Measurements from ENCODE around the gene MAPK1IP1L.

MAPK1IP1L gene

DNA sequence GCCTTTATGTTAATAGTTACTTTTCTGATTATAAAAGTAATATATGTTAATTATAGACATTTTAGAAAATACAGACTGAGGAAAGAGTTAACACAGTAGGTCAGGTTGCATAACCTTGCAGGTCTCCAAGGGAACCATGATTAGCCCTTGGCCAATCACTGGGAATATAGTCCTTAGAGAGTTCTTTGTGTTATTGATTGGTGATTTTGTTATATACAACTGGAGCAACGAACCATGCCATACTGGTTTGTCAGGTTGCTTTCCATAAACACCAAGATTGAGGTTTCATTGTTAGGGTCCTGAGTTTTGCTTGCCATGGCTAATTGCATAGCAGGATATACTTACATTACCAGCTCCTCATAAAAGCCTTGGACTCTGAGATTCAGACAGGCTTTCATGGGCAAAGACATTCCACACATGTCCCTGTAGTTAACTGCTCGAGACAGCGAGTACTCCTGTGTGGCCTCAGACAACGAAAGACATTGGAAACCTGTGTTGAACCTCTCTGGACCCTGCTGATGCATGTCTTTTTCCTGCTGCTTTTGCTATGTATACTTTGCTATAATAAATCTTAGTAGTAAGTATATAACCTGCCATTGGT, 33.7 kb downstream of the MAPK1IP1L start:
- DNase-seq (ENCODE audit: extremely low spot score) = no peak
- ChIA-PET POLR2A (no interaction called here), CTCF (interaction anchor here (1.0 to 2.5 kb wide), 4 partner anchors 9 to 79 kb away, joined by 4 to 8 read pairs (median 6); partner anchors contain the start of gene MAPK1IP1L)
- TF ChIP-seq CTCF (IDR thresholded peaks at IDR 0.05; ENCODE audit: control extremely low read depth, extremely low read depth, low read depth, missing control alignments) = no peak

DNA sequence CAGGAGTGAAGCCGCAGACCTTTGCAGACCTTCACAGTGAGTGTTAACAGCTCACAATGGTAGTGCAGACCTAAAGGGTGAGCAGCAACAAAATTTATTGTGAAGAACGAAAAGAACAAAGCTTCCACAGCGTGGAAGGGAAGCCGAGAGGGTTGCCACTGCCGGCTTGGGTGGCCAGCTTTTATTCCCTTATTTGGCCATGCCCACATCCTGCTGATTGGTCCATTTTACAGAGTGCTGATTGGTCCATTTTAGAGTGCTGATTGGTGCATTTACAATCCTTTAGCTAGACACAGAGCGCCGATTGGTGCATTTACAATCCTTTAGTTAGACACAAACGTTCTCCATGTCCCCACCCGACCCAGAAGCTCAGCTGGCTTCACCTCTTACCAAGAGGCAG, 35.5 kb downstream of the MAPK1IP1L start:
- ChIA-PET CTCF (interaction anchor here (0.8 to 4.5 kb wide), 3 partner anchors 9 to 74 kb away, joined by 3 to 57 read pairs (median 34); no protein-coding TSS in a partner anchor), POLR2A (interaction anchor here (0.6 kb wide), 1 partner anchor 43 kb away, joined by 3 read pairs; no protein-coding TSS in a partner anchor)
- no peak for TF ChIP-seq CTCF (IDR thresholded peaks at IDR 0.05; ENCODE audit: control extremely low read depth, extremely low read depth, low read depth, missing control alignments)
- DNase-seq (ENCODE audit: extremely low spot score) = no peak

DNA sequence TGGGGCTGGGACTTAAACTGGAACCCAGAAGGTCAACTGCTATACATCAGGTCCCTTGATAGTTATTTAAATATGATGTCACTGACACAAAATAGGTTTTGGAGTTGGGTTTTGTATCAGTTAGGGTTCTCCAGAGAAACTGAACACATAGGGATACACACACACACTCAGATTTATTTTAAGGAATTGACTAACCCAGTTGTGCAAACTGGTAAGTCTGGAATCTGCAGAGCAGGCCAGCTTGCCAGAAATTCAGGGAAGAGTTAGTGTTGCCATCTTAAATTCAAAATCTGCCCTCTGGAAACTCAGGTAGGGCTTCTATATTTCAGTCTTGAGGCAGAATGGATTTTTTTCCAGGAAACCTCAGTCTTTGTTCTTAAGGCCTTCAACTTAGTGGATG, 36.9 kb downstream of the MAPK1IP1L start:
- no peak for DNase-seq (ENCODE audit: extremely low spot score)
- ChIA-PET CTCF (interaction anchor here (0.8 to 4.5 kb wide), 9 partner anchors 10 to 72 kb away, joined by 3 to 57 read pairs (median 5); no protein-coding TSS in a partner anchor), POLR2A (no interaction called here)
- no peak for TF ChIP-seq CTCF (IDR thresholded peaks at IDR 0.05; ENCODE audit: control extremely low read depth, extremely low read depth, low read depth, missing control alignments)

- TF ChIP-seq CTCF (IDR thresholded peaks at IDR 0.05; ENCODE audit: control extremely low read depth, extremely low read depth, low read depth, missing control alignments) = no peak
- ChIA-PET CTCF (interaction anchor here (1.2 to 6.2 kb wide), 9 partner anchors 11 to 68 kb away, joined by 3 to 30 read pairs (median 7); partner anchors contain the start of gene MAPK1IP1L), POLR2A (no interaction called here)
- DNase-seq (ENCODE audit: extremely low spot score) = no peak
These were observed 40.9 kb downstream of the MAPK1IP1L start for GRCh38 chr14:55092341-55092740.

DNA sequence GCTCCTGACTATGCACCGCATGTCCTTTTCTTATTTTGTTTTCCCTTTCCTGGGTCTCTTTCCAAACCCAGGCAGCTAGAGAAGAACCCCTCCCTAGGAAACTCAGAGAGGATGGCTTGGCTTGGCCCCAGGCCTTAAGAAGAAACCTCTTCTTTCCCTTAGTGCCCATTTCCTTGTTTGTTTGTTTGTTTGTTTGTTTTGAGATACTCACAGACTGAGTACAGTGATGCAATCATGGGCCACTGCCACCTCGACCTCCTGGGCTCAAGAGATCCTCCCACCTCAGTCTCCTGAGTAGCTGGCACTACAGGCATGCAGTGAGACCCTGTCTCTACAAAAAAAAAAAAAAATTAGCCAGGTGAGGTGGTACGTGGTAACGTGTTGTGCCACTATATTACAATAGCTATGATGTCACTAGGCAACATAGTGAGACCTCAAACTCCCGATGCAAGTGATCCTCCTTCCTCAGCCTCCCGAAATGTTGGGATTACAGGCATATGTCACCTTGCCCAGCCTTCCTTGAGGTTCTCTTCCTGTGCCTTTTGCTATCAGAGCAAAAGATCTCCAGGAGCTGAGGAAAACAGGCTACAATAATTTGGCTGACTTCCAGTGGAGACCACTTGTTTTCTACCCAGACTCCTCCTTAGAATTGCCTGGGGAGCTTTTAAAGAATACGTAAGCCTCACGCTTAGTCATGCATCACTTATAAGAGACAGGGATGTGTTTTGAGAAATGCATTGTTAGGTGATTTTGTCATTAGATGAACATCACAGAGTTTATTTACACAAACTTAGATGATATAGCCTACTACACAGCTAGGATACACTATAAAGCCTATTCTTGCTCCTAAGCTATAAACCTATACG, 43.1 kb downstream of the MAPK1IP1L start:
- TF ChIP-seq CTCF (IDR thresholded peaks at IDR 0.05; ENCODE audit: control extremely low read depth, extremely low read depth, low read depth, missing control alignments) = no peak
- CTCF ChIA-PET = interaction anchor here (1.2 to 6.2 kb wide), 8 partner anchors 9 to 65 kb away, joined by 3 to 30 read pairs (median 5); no protein-coding TSS in a partner anchor
- DNase-seq (ENCODE audit: extremely low spot score) = no peak
- POLR2A ChIA-PET = no interaction called here

- ChIA-PET CTCF (interaction anchor here (0.9 to 1.9 kb wide), 14 partner anchors 8 to 348 kb away, joined by 3 to 11 read pairs (median 3); partner anchors contain the start of genes MAPK1IP1L, SOCS4 and WDHD1), POLR2A (no interaction called here)
- no peak for TF ChIP-seq CTCF (IDR thresholded peaks at IDR 0.05; ENCODE audit: control extremely low read depth, extremely low read depth, low read depth, missing control alignments)
- peak; percentile 82 for DNase-seq (ENCODE audit: extremely low spot score)
These were observed 46.6 kb downstream of the MAPK1IP1L start for GRCh38 chr14:55097881-55098560.
